Caco-2 (cell line): ENCODE measurements around the gene MINDY3. TPM values are rescaled to one million over a fixed set of nuclear protein-coding genes. Genes with fewer than 3 reads are reported as not detected.

Source experiments
- BruUV-seq: library from RNA; stranded (reverse); fragments of 400-500 nt; replicated peaks from 2 replicates; lab custom pipeline; 2021; lab: Mats Ljungman, UMichigan
- CTCF ChIA-PET: fragments of 300-600 bp; sonication (Branson Sonifier 250); formaldehyde crosslinking; loops from one replicate; lab custom pipeline; 2022; ENCODE audit warnings: antibody characterized with exemption; lab: Charles Lee
- POLR2A ChIA-PET: fragments of 300-600 bp; sonication (Branson Sonifier 250); formaldehyde crosslinking; loops from one replicate; lab custom pipeline; 2022; ENCODE audit warnings: antibody characterized with exemption; lab: Charles Lee
- DNase-seq, 2 experiments: peaks; one replicate each; pipeline versions ENCODE4 v3.0.0 to v3.0.0-alpha.2; 2020 to 2022
- H3K27me3 ChIP-seq: replicated peaks from 2 replicates; pipeline ENCODE4 v1.6.0; 2011; ENCODE audit warnings: low read length; ENCODE audit not compliant: control insufficient read depth, insufficient read depth
- H3K36me3 ChIP-seq: 2 replicates; pipeline ENCODE4 v1.5.1; 2011; ENCODE audit warnings: low read length; ENCODE audit not compliant: control insufficient read depth, insufficient read depth
- H3K4me1 ChIP-seq: fragments of 250-450 bp; sonication (Bioruptor Pico); 2 replicates; pipeline ENCODE4 v1.5.1; 2020; ENCODE audit warnings: mild to moderate bottlenecking
- H3K4me3 ChIP-seq: 2 replicates; pipeline ENCODE4 v1.5.1; 2011; ENCODE audit warnings: low read depth, mild to moderate bottlenecking, control low read depth, low read length
- H3K9me3 ChIP-seq: fragments of 250-450 bp; sonication (Bioruptor Pico); 2 replicates; pipeline ENCODE4 v1.5.1; 2020; ENCODE audit warnings: mild to moderate bottlenecking, moderate library complexity
- H3K27ac Mint-ChIP-seq: one replicate; pipeline ENCODE4 v1.8.0; 2022; ENCODE audit warnings: mixed read lengths; ENCODE audit not compliant: unreplicated experiment
- H3K27me3 Mint-ChIP-seq: one replicate; pipeline ENCODE4 v1.8.0; 2022; ENCODE audit warnings: mixed read lengths; ENCODE audit not compliant: insufficient read depth, unreplicated experiment
- H3K36me3 Mint-ChIP-seq: one replicate; pipeline ENCODE4 v1.8.0; 2022; ENCODE audit warnings: mild to moderate bottlenecking, mixed read lengths; ENCODE audit not compliant: insufficient read depth, unreplicated experiment
- H3K4me1 Mint-ChIP-seq: one replicate; pipeline ENCODE4 v1.8.0; 2022; ENCODE audit warnings: low read depth, mixed read lengths; ENCODE audit not compliant: unreplicated experiment
- H3K4me3 Mint-ChIP-seq: one replicate; pipeline ENCODE4 v1.8.0; 2022; ENCODE audit warnings: mild to moderate bottlenecking, moderate library complexity, mixed read lengths; ENCODE audit not compliant: unreplicated experiment
- H3K9me3 Mint-ChIP-seq: one replicate; pipeline ENCODE4 v1.8.0; 2022; ENCODE audit warnings: mixed read lengths; ENCODE audit not compliant: unreplicated experiment
- intact Hi-C: fragments of 100-400 bp; cut with micrococcal nuclease; formaldehyde crosslinking; loops from one replicate; pipeline ENCODE4 v1.10.0; 2022; ENCODE audit not compliant: unreplicated experiment
- total RNA-seq: library from RNA; stranded (reverse); gene quantifications from 2 replicates; pipeline ENCODE4 v1.2.3, GENCODE V29; 2022
- TF ChIP-seq, protein P1 (sequence below), 2 experiments: fragments of 200-600 bp in 1 of 2; IDR thresholded peaks; 1 replicate in 1 of 2; 2 replicates in 1 of 2; pipeline versions ENCODE4 v1.5.1 to v1.8.0; 2011 to 2022; ENCODE audit warnings: antibody characterized with exemption in 1 of 2, control low read depth in 1 of 2, inconsistent platforms in 1 of 2, low read depth in 1 of 2, low read length in 1 of 2, mild to moderate bottlenecking in 1 of 2, moderate library complexity in 1 of 2; ENCODE audit not compliant: insufficient read depth in 1 of 2, severe bottlenecking in 1 of 2, unreplicated experiment in 1 of 2

Gene MINDY3
- total RNA-seq, 1 experiment from 2014 or later = 25.9 TPM

DNA sequence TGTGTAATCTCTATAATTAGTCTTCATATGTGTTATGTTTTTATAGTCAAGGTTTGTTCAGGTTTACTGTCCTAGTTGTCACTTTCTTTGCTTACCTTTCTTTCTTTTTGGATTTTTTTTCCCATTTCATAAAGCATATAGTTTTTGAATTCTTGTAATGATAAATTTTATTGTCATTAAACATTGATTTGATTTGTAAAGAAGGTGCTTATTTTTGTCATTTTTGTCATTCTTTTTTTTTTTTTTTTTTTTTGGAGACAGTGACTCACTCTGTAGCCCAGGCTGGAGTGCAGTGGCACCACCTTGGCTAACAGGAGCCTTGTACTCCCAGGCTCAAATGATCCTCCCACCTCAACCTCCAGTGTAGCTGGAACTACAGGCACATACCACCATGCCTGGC lies 9.6 kb upstream of the MINDY3 start:
- DNase-seq = no peak
- POLR2A ChIA-PET = no interaction called here
- CTCF ChIA-PET = no interaction called here
- H3K9me3 Mint-ChIP-seq = no peaks in the 10 kb centered on the region
- no peaks in the 10 kb centered on the region for H3K36me3 ChIP-seq
- H3K36me3 Mint-ChIP-seq = no peaks in the 10 kb centered on the region
- H3K9me3 ChIP-seq = no peaks in the 10 kb centered on the region
- no TSS peak for BruUV-seq
- H3K27me3 ChIP-seq = no peaks in the 10 kb centered on the region
- no peak overlapping the region for H3K4me3 ChIP-seq
- peaks cover 20% of the 10 kb centered on the region for H3K27me3 Mint-ChIP-seq
- intact Hi-C loops = no loop called here
- H3K4me1 Mint-ChIP-seq = peaks cover 5% of the 10 kb centered on the region
- TF ChIP-seq, protein P1, sequence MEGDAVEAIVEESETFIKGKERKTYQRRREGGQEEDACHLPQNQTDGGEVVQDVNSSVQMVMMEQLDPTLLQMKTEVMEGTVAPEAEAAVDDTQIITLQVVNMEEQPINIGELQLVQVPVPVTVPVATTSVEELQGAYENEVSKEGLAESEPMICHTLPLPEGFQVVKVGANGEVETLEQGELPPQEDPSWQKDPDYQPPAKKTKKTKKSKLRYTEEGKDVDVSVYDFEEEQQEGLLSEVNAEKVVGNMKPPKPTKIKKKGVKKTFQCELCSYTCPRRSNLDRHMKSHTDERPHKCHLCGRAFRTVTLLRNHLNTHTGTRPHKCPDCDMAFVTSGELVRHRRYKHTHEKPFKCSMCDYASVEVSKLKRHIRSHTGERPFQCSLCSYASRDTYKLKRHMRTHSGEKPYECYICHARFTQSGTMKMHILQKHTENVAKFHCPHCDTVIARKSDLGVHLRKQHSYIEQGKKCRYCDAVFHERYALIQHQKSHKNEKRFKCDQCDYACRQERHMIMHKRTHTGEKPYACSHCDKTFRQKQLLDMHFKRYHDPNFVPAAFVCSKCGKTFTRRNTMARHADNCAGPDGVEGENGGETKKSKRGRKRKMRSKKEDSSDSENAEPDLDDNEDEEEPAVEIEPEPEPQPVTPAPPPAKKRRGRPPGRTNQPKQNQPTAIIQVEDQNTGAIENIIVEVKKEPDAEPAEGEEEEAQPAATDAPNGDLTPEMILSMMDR (IDR thresholded peaks at IDR 0.05; ENCODE audit: insufficient read depth in 1 of 2, low read depth in 1 of 2, low read length in 1 of 2, severe bottlenecking in 1 of 2, unreplicated experiment in 1 of 2) = no peak
- no peak overlapping the region for H3K27ac Mint-ChIP-seq
- no peak overlapping the region for H3K4me3 Mint-ChIP-seq
- no peaks in the 10 kb centered on the region for H3K4me1 ChIP-seq

DNA sequence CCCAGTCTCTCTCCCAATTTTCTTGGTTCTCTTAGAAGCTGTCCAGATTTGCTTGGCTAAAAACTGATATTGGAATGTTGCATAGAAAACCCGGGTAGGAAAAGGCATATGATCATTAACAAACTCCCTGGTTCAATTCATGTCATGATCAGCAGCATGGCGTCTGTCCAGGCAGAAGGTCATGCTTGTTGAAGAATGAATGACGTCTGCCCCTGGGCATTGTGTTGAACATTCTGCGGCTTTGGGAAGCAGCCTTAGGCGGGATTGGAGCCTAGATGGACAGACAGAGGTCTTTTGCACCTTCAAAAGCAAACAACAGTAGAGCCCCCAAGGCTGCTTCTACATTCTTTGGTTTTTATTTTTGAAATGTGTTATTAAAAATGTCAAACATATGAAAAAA lies 7.7 kb upstream of the MINDY3 start:
- intact Hi-C loops = no loop called here
- H3K4me1 Mint-ChIP-seq = peaks cover 11% of the 10 kb centered on the region
- no peaks in the 10 kb centered on the region for H3K9me3 ChIP-seq
- BruUV-seq = no TSS peak
- H3K36me3 ChIP-seq = no peaks in the 10 kb centered on the region
- CTCF ChIA-PET = no interaction called here
- H3K4me1 ChIP-seq = no peaks in the 10 kb centered on the region; the same call in 1 of the 2 replicates
- no peak overlapping the region for H3K27ac Mint-ChIP-seq
- H3K27me3 Mint-ChIP-seq = peaks cover 16% of the 10 kb centered on the region
- no peaks in the 10 kb centered on the region for H3K36me3 Mint-ChIP-seq
- no peaks in the 10 kb centered on the region for H3K9me3 Mint-ChIP-seq
- no peaks in the 10 kb centered on the region for H3K27me3 ChIP-seq
- POLR2A ChIA-PET = no interaction called here
- TF ChIP-seq, protein P1 (IDR thresholded peaks at IDR 0.05; ENCODE audit: insufficient read depth in 1 of 2, low read depth in 1 of 2, low read length in 1 of 2, severe bottlenecking in 1 of 2, unreplicated experiment in 1 of 2) = no peak
- H3K4me3 ChIP-seq = no peak overlapping the region
- no peak for DNase-seq
- H3K4me3 Mint-ChIP-seq = no peak overlapping the region

DNA sequence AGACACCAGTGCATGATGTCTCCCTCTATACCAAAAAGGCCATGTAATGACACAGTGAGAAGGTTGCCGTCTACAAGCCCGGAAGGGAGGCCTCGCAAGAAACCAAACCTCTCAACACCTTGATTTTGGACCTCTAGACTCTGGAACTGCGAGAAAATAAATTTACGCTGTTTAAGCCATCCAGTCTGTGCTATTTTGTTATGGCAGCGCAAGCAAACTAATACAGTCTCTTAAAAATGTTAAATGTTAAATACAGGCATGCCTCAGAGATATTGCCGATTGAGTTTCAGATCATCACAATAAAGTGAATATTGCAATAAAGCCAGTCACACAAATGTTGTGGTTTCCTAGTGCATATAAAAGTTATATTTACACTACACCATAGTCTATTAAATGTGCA lies 5.0 kb upstream of the MINDY3 start:
- Mint-ChIP-seq H3K9me3 (peaks cover 7% of the 10 kb centered on the region), H3K36me3 (no peaks in the 10 kb centered on the region), H3K4me3 (no peak overlapping the region), H3K27me3 (peaks cover 16% of the 10 kb centered on the region), H3K4me1 (peaks cover 6% of the 10 kb centered on the region), H3K27ac (no peak overlapping the region)
- H3K9me3 ChIP-seq = no peaks in the 10 kb centered on the region; the same call in 1 of the 2 replicates
- TF ChIP-seq, protein P1 (IDR thresholded peaks at IDR 0.05; ENCODE audit: insufficient read depth in 1 of 2, low read depth in 1 of 2, low read length in 1 of 2, severe bottlenecking in 1 of 2, unreplicated experiment in 1 of 2) = no peak
- intact Hi-C loops = no loop called here
- DNase-seq = no peak
- POLR2A ChIA-PET = no interaction called here
- H3K36me3 ChIP-seq = no peaks in the 10 kb centered on the region
- H3K27me3 ChIP-seq = no peaks in the 10 kb centered on the region
- BruUV-seq = no TSS peak
- no peaks in the 10 kb centered on the region; the same call in 1 of the 2 replicates for H3K4me1 ChIP-seq
- no peak overlapping the region for H3K4me3 ChIP-seq
- CTCF ChIA-PET = no interaction called here
